H9 (cell line): ENCODE measurements around the gene TTN. TPM values are rescaled to one million over a fixed set of nuclear protein-coding genes. Genes with fewer than 3 reads are reported as not detected.

Experiments used
- DNase-seq: peaks from one replicate; pipeline ENCODE4 v3.0.0-alpha.2; 2017
- H2AFZ ChIP-seq: one replicate; pipeline ENCODE4 v1.6.1; 2013; ENCODE audit warnings: mild to moderate bottlenecking, low read length, control low read depth, moderate library complexity
- H2AK5ac ChIP-seq: 2 replicates; pipeline ENCODE4 v1.6.1; 2013; ENCODE audit warnings: low read length, control low read depth, mixed read lengths; ENCODE audit not compliant: insufficient read length
- H2BK120ac ChIP-seq: one replicate; pipeline ENCODE4 v1.6.1; 2013; ENCODE audit warnings: low read depth, mild to moderate bottlenecking, low read length, control low read depth, inconsistent platforms; ENCODE audit not compliant: poor library complexity, severe bottlenecking
- H2BK12ac ChIP-seq: 2 replicates; pipeline ENCODE4 v1.6.1; 2013; ENCODE audit warnings: low read length, control low read depth, mixed read lengths, low read depth; ENCODE audit not compliant: insufficient read length
- H2BK15ac ChIP-seq: 2 replicates; pipeline ENCODE4 v1.6.1; 2013; ENCODE audit warnings: low read depth, low read length, control low read depth
- H2BK20ac ChIP-seq: one replicate; pipeline ENCODE4 v1.6.1; 2013; ENCODE audit warnings: low read depth, mild to moderate bottlenecking, low read length, control low read depth, inconsistent platforms; ENCODE audit not compliant: poor library complexity, severe bottlenecking
- H2BK5ac ChIP-seq: 2 replicates; pipeline ENCODE4 v1.6.1; 2013; ENCODE audit warnings: low read length, control low read depth, mixed read lengths; ENCODE audit not compliant: insufficient read length
- H3K14ac ChIP-seq: 2 replicates; pipeline ENCODE4 v1.6.1; 2013; ENCODE audit warnings: low read length, control low read depth; ENCODE audit not compliant: insufficient read depth
- H3K18ac ChIP-seq: 2 replicates; pipeline ENCODE4 v1.6.1; 2013; ENCODE audit warnings: low read depth, mild to moderate bottlenecking, mixed read lengths, low read length, control low read depth; ENCODE audit not compliant: insufficient read length
- H3K23ac ChIP-seq: 2 replicates; pipeline ENCODE4 v1.6.1; 2013; ENCODE audit warnings: low read length, control low read depth, mixed read lengths, low read depth; ENCODE audit not compliant: insufficient read length
- H3K23me2 ChIP-seq: 2 replicates; pipeline ENCODE4 v1.6.1; 2013; ENCODE audit warnings: low read depth, mild to moderate bottlenecking, mixed read lengths, low read length, control low read depth; ENCODE audit not compliant: insufficient read length, poor library complexity, severe bottlenecking
- H3K27ac ChIP-seq: 2 replicates; pipeline ENCODE4 v1.5.1; 2013; ENCODE audit warnings: low read length, control low read depth, mixed read lengths, low read depth; ENCODE audit not compliant: insufficient read length
- H3K27me3 ChIP-seq: 2 replicates; pipeline ENCODE4 v1.6.1; 2013; ENCODE audit warnings: low read length, control low read depth, inconsistent platforms; ENCODE audit not compliant: insufficient read depth
- H3K4ac ChIP-seq: 2 replicates; pipeline ENCODE4 v1.6.1; 2013; ENCODE audit warnings: low read depth, mild to moderate bottlenecking, control low read depth, inconsistent platforms, low read length, moderate library complexity
- H3K4me1 ChIP-seq: 2 replicates; pipeline ENCODE4 v1.6.1; 2013; ENCODE audit warnings: low read length, control low read depth, inconsistent platforms; ENCODE audit not compliant: insufficient read depth
- H3K4me2 ChIP-seq: 2 replicates; pipeline ENCODE4 v1.6.1; 2013; ENCODE audit warnings: low read length, control low read depth, mixed read lengths; ENCODE audit not compliant: insufficient read length, insufficient read depth
- H3K56ac ChIP-seq: 2 replicates; pipeline ENCODE4 v1.6.1; 2013; ENCODE audit warnings: low read depth, mild to moderate bottlenecking, mixed read lengths, low read length, control low read depth; ENCODE audit not compliant: insufficient read length
- H3K79me1 ChIP-seq: 2 replicates; pipeline ENCODE4 v1.6.1; 2013; ENCODE audit warnings: low read depth, mild to moderate bottlenecking, moderate library complexity, low read length, control low read depth, inconsistent platforms; ENCODE audit not compliant: insufficient read depth, poor library complexity, severe bottlenecking
- H3K79me2 ChIP-seq: 2 replicates; pipeline ENCODE4 v1.6.1; 2013; ENCODE audit warnings: low read length, control low read depth, inconsistent platforms; ENCODE audit not compliant: insufficient read depth
- H3K9ac ChIP-seq: 2 replicates; pipeline ENCODE4 v1.6.1; 2013; ENCODE audit warnings: low read length, control low read depth, mixed read lengths; ENCODE audit not compliant: insufficient read length; ENCODE audit errors: extremely low read depth
- H3K9me3 ChIP-seq: one replicate; pipeline ENCODE4 v1.6.1; 2013; ENCODE audit warnings: low read depth, low read length, inconsistent platforms; ENCODE audit not compliant: control insufficient read depth
- H3T11ph ChIP-seq: one replicate; pipeline ENCODE4 v1.6.1; 2013; ENCODE audit warnings: mild to moderate bottlenecking, low read length, control low read depth, inconsistent platforms
- H4K20me1 ChIP-seq: one replicate; pipeline ENCODE4 v1.6.1; 2013; ENCODE audit not compliant: control insufficient read depth, insufficient read length, insufficient read depth
- H4K5ac ChIP-seq: 2 replicates; pipeline ENCODE4 v1.6.1; 2013; ENCODE audit warnings: low read depth, mild to moderate bottlenecking, mixed read lengths, low read length, control low read depth; ENCODE audit not compliant: insufficient read length
- H4K8ac ChIP-seq: replicated peaks from 2 replicates; pipeline ENCODE4 v1.6.1; 2013; ENCODE audit warnings: low read length, control low read depth, mixed read lengths, low read depth; ENCODE audit not compliant: insufficient read length
- H4K91ac ChIP-seq: 2 replicates; pipeline ENCODE4 v1.6.1; 2013; ENCODE audit warnings: low read depth, mild to moderate bottlenecking, moderate library complexity, mixed read lengths, low read length, control low read depth; ENCODE audit not compliant: insufficient read length
- H3K27ac Mint-ChIP-seq, 3 experiments: 2 replicates in 2 of 3; 3 replicates in 1 of 3; pipeline ENCODE4 v1.8.0; 2020 to 2021; ENCODE audit warnings: mixed read lengths in 3 of 3, mild to moderate bottlenecking in 1 of 3, moderate library complexity in 1 of 3
- H3K27me3 Mint-ChIP-seq: 2 replicates; pipeline ENCODE4 v1.8.0; 2021; ENCODE audit warnings: low read depth, mild to moderate bottlenecking, moderate library complexity, mixed read lengths
- H3K36me3 Mint-ChIP-seq, 3 experiments: 2 replicates in 2 of 3; 3 replicates in 1 of 3; pipeline ENCODE4 v1.8.0; 2020 to 2021; ENCODE audit warnings: low read depth in 3 of 3, mixed read lengths in 3 of 3; ENCODE audit not compliant: insufficient read depth in 1 of 3
- H3K4me1 Mint-ChIP-seq, 2 experiments: 2 replicates each; pipeline ENCODE4 v1.8.0; 2020; ENCODE audit warnings: mixed read lengths in 2 of 2
- H3K4me3 Mint-ChIP-seq, 2 experiments: 2 replicates in 1 of 2; 3 replicates in 1 of 2; pipeline ENCODE4 v1.8.0; 2020 to 2021; ENCODE audit warnings: mild to moderate bottlenecking in 2 of 2, mixed read lengths in 2 of 2, moderate library complexity in 1 of 2
- H3K9me3 Mint-ChIP-seq, 2 experiments: 2 replicates in 1 of 2; 3 replicates in 1 of 2; pipeline ENCODE4 v1.8.0; 2020; ENCODE audit warnings: mild to moderate bottlenecking in 2 of 2, mixed read lengths in 2 of 2, moderate library complexity in 1 of 2
- total RNA-seq: library from RNA; stranded (reverse); gene quantifications from 2 replicates; pipeline ENCODE4 v1.2.1, GENCODE V29; 2021
- TF ChIP-seq, protein P1 (sequence below): fragments of 200-600 bp; sonication (generic); conservative IDR thresholded peaks from 3 replicates; pipeline ENCODE4 v1.8.0; 2021; ENCODE audit warnings: antibody characterized with exemption, mild to moderate bottlenecking

The TTN gene
- total RNA-seq, 1 experiment from 2014 or later, result 0.70 TPM

- no peak overlapping the region for H3K27ac Mint-ChIP-seq
- TF ChIP-seq, protein P1, sequence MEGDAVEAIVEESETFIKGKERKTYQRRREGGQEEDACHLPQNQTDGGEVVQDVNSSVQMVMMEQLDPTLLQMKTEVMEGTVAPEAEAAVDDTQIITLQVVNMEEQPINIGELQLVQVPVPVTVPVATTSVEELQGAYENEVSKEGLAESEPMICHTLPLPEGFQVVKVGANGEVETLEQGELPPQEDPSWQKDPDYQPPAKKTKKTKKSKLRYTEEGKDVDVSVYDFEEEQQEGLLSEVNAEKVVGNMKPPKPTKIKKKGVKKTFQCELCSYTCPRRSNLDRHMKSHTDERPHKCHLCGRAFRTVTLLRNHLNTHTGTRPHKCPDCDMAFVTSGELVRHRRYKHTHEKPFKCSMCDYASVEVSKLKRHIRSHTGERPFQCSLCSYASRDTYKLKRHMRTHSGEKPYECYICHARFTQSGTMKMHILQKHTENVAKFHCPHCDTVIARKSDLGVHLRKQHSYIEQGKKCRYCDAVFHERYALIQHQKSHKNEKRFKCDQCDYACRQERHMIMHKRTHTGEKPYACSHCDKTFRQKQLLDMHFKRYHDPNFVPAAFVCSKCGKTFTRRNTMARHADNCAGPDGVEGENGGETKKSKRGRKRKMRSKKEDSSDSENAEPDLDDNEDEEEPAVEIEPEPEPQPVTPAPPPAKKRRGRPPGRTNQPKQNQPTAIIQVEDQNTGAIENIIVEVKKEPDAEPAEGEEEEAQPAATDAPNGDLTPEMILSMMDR, result no peak
- no peak overlapping the region for H2AFZ ChIP-seq
- H3K27me3 Mint-ChIP-seq, result no peaks in the 10 kb centered on the region; the same call in 1 of the 2 replicates
- no peaks in the 10 kb centered on the region for H3K9me3 ChIP-seq
- no peak overlapping the region for H3K23ac ChIP-seq
- H3K4me1 Mint-ChIP-seq, result peaks cover 6 to 17% of the 10 kb centered on the region in 2 experiments
- no peak overlapping the region for H4K5ac ChIP-seq
- H2BK5ac ChIP-seq, result no peak overlapping the region
- peaks cover 11% of the 10 kb centered on the region for H3K23me2 ChIP-seq
- H3K79me2 ChIP-seq, result peaks cover 1% of the 10 kb centered on the region; the same call in 1 of the 2 replicates
- H2AK5ac ChIP-seq, result no peak overlapping the region
- H3K79me1 ChIP-seq, result no peaks in the 10 kb centered on the region
- H3K4ac ChIP-seq, result no peak overlapping the region
- no peak overlapping the region for H4K8ac ChIP-seq
- H2BK15ac ChIP-seq, result no peak overlapping the region
- no peak overlapping the region for H2BK20ac ChIP-seq
- H4K91ac ChIP-seq, result no peak overlapping the region
- no peak overlapping the region for H3K27ac ChIP-seq
- no peak overlapping the region for H2BK120ac ChIP-seq
- H3K27me3 ChIP-seq, result no peaks in the 10 kb centered on the region
- DNase-seq, result no peak
- no peak overlapping the region for H3K4me3 Mint-ChIP-seq
- no peak overlapping the region for H3K56ac ChIP-seq
- no peak overlapping the region for H2BK12ac ChIP-seq
- no peaks in the 10 kb centered on the region for H4K20me1 ChIP-seq
- no peak overlapping the region for H3K14ac ChIP-seq
- H3T11ph ChIP-seq, result no peak overlapping the region
- H3K4me2 ChIP-seq, result no peak overlapping the region
- H3K18ac ChIP-seq, result no peak overlapping the region
- H3K36me3 Mint-ChIP-seq, result no peaks in the 10 kb centered on the region
- H3K4me1 ChIP-seq, result peaks cover 3% of the 10 kb centered on the region; the same call in 1 of the 2 replicates
- H3K9ac ChIP-seq, result no peak overlapping the region
- H3K9me3 Mint-ChIP-seq, result no peaks in the 10 kb centered on the region
Measured at GRCh38 chr2:178476477-178476876, 330.7 kb downstream of the TTN start.

Other genes with a start within 250 kb of the TTN start
- 0.83 and 1.0 TPM in 2 replicates for gene CCDC141, start 242.7 kb upstream of the TTN start, total RNA-seq